Mesenchymal stem cell (in vitro differentiated cells and primary cell): Measurements from ENCODE around the gene BACH1.
A peak's percentile ranks its signal among the peaks of the same experiment; 100 is the strongest.

Experiments used
- DNase-seq: peaks from one replicate; pipeline ENCODE4 v3.0.0-alpha.2; 2013
- H2AFZ ChIP-seq: one replicate; pipeline ENCODE4 v1.6.1; 2013; ENCODE audit warnings: low read depth, mild to moderate bottlenecking, control low read depth, inconsistent platforms, low read length, moderate library complexity
- H2AK5ac ChIP-seq: 2 replicates; pipeline ENCODE4 v1.6.1; 2013; ENCODE audit warnings: low read length, moderate library complexity, mild to moderate bottlenecking, inconsistent platforms; ENCODE audit not compliant: severe bottlenecking
- H2BK120ac ChIP-seq: one replicate; pipeline ENCODE4 v1.6.1; 2013; ENCODE audit warnings: low read depth, mild to moderate bottlenecking, inconsistent platforms, low read length, moderate library complexity
- H2BK12ac ChIP-seq, 2 experiments: one replicate each; pipeline ENCODE4 v1.6.1; 2013; ENCODE audit warnings: inconsistent platforms in 2 of 2, low read length in 2 of 2, mild to moderate bottlenecking in 2 of 2, moderate library complexity in 2 of 2, control low read depth in 1 of 2
- H2BK15ac ChIP-seq: one replicate; pipeline ENCODE4 v1.6.1; 2013; ENCODE audit warnings: mild to moderate bottlenecking, low read depth, inconsistent platforms; ENCODE audit not compliant: poor library complexity, severe bottlenecking
- H2BK5ac ChIP-seq: 2 replicates; pipeline ENCODE4 v1.6.1; 2013; ENCODE audit warnings: low read depth, mild to moderate bottlenecking, low read length, control low read depth, inconsistent platforms; ENCODE audit not compliant: poor library complexity, severe bottlenecking
- H3K14ac ChIP-seq, 2 experiments: one replicate each; pipeline ENCODE4 v1.6.1; 2013; ENCODE audit warnings: inconsistent platforms in 2 of 2, low read length in 2 of 2, control low read depth in 1 of 2, mild to moderate bottlenecking in 1 of 2, moderate library complexity in 1 of 2
- H3K18ac ChIP-seq, 2 experiments: one replicate each; pipeline ENCODE4 v1.6.1; 2013; ENCODE audit warnings: inconsistent platforms in 2 of 2, low read length in 2 of 2, control low read depth in 1 of 2, low read depth in 1 of 2, mild to moderate bottlenecking in 1 of 2
- H3K23ac ChIP-seq, 2 experiments: one replicate each; pipeline ENCODE4 v1.6.1; 2013; ENCODE audit warnings: inconsistent platforms in 2 of 2, low read length in 2 of 2, mild to moderate bottlenecking in 2 of 2, moderate library complexity in 2 of 2, control low read depth in 1 of 2
- H3K27ac ChIP-seq: 2 replicates; pipeline ENCODE4 v1.5.1; 2013; ENCODE audit warnings: mild to moderate bottlenecking, moderate library complexity, low read length, control low read depth, inconsistent platforms; ENCODE audit not compliant: poor library complexity, severe bottlenecking
- H3K27me3 ChIP-seq, 2 experiments: 2 replicates each; pipeline versions ENCODE4 v1.6.1 to v1.7.0; 2013; ENCODE audit warnings: low read length in 2 of 2, mild to moderate bottlenecking in 2 of 2, moderate library complexity in 2 of 2, control low read depth in 1 of 2, inconsistent platforms in 1 of 2; ENCODE audit not compliant: control insufficient read depth in 1 of 2, insufficient read depth in 1 of 2
- H3K36me3 ChIP-seq, 2 experiments: 2 replicates each; pipeline versions ENCODE4 v1.6.1 to v1.7.0; 2013; ENCODE audit warnings: low read length in 2 of 2, control low read depth in 1 of 2, inconsistent platforms in 1 of 2, low read depth in 1 of 2, mild to moderate bottlenecking in 1 of 2; ENCODE audit not compliant: insufficient read depth in 2 of 2, control insufficient read depth in 1 of 2
- H3K4ac ChIP-seq, 2 experiments: one replicate each; pipeline ENCODE4 v1.6.1; 2013; ENCODE audit warnings: inconsistent platforms in 2 of 2, low read length in 2 of 2, mild to moderate bottlenecking in 2 of 2, moderate library complexity in 2 of 2, control low read depth in 1 of 2, low read depth in 1 of 2
- H3K4me1 ChIP-seq: 2 replicates; pipeline ENCODE4 v1.6.1; 2013; ENCODE audit warnings: low read depth, low read length, control low read depth; ENCODE audit not compliant: control insufficient read depth, insufficient read depth
- H3K4me2 ChIP-seq: 2 replicates; pipeline ENCODE4 v1.6.1; 2013; ENCODE audit warnings: low read length, mild to moderate bottlenecking, inconsistent platforms; ENCODE audit not compliant: poor library complexity, severe bottlenecking
- H3K4me3 ChIP-seq, 2 experiments: 2 replicates each; pipeline versions ENCODE4 v1.5.1 to v1.7.0; 2013; ENCODE audit warnings: low read length in 2 of 2, mild to moderate bottlenecking in 2 of 2, control low read depth in 1 of 2, low read depth in 1 of 2; ENCODE audit not compliant: insufficient read depth in 1 of 2
- H3K79me1 ChIP-seq: replicated peaks from 2 replicates; pipeline ENCODE4 v1.6.1; 2013; ENCODE audit warnings: mild to moderate bottlenecking, control low read depth, low read length, inconsistent platforms; ENCODE audit not compliant: poor library complexity, severe bottlenecking
- H3K9ac ChIP-seq: 2 replicates; pipeline ENCODE4 v1.7.0; 2013; ENCODE audit warnings: mild to moderate bottlenecking, low read length, moderate library complexity
- H3K9me3 ChIP-seq: 2 replicates; pipeline ENCODE4 v1.7.0; 2013; ENCODE audit warnings: mild to moderate bottlenecking, low read length; ENCODE audit not compliant: control insufficient read depth
- H4K8ac ChIP-seq: one replicate; pipeline ENCODE4 v1.6.1; 2013; ENCODE audit warnings: inconsistent platforms, mild to moderate bottlenecking, low read length, moderate library complexity
- H4K91ac ChIP-seq: one replicate; pipeline ENCODE4 v1.6.1; 2013; ENCODE audit warnings: mild to moderate bottlenecking, low read length, inconsistent platforms
- WGBS: methylation state at CpG from one replicate; pipeline ENCODE4 v1.1.7; 2013; ENCODE audit warnings: mixed read lengths; 5-methylcytosine and 5-hydroxymethylcytosine counted together

BACH1 gene

GRCh38 chr21:29316806-29317205 lies 18.1 kb downstream of the BACH1 start:
- no peak overlapping the region for H3K18ac ChIP-seq
- no peak overlapping the region for H2BK12ac ChIP-seq
- no peak overlapping the region for H3K23ac ChIP-seq
- H3K27me3 ChIP-seq: no peaks in the 10 kb centered on the region
- no peak overlapping the region for H3K14ac ChIP-seq
- peaks cover 4 to 20% of the 10 kb centered on the region in 2 experiments for H3K36me3 ChIP-seq
- no peak overlapping the region for H3K4me2 ChIP-seq
- H2BK15ac ChIP-seq: no peak overlapping the region
- H3K4ac ChIP-seq: no peak overlapping the region
- H3K27ac ChIP-seq: no peak overlapping the region
- no peak overlapping the region for H3K4me3 ChIP-seq
- no peak overlapping the region for H3K9ac ChIP-seq
- no peak overlapping the region for H4K91ac ChIP-seq
- H2AFZ ChIP-seq: no peak overlapping the region
- no peaks in the 10 kb centered on the region for H3K79me1 ChIP-seq
- WGBS: 95% methylated on average over 4 of the region's 4 CpGs
- peaks cover 11% of the 10 kb centered on the region for H3K4me1 ChIP-seq
- H2BK120ac ChIP-seq: no peak overlapping the region
- H2AK5ac ChIP-seq: peak overlapping the region; percentile 13
- H4K8ac ChIP-seq: no peak overlapping the region
- no peak for DNase-seq
- no peaks in the 10 kb centered on the region for H3K9me3 ChIP-seq
- H2BK5ac ChIP-seq: no peak overlapping the region

- H2AFZ ChIP-seq: no peak overlapping the region
- H2BK120ac ChIP-seq: no peak overlapping the region
- DNase-seq: no peak
- peaks cover 14% of the 10 kb centered on the region for H3K4me1 ChIP-seq
- H2AK5ac ChIP-seq: peak overlapping the region; percentile 65
- H3K27ac ChIP-seq: peak overlapping the region; percentile 72
- H3K9me3 ChIP-seq: no peaks in the 10 kb centered on the region
- H4K91ac ChIP-seq: no peak overlapping the region
- peak overlapping the region; percentile 43 for H3K4me2 ChIP-seq
- no peak overlapping the region for H3K23ac ChIP-seq
- H3K18ac ChIP-seq: peak overlapping the region in 1 of 2 experiments; percentile 41
- no peak overlapping the region for H3K9ac ChIP-seq
- no peaks in the 10 kb centered on the region for H3K27me3 ChIP-seq
- WGBS: 95% methylated on average over 2 of the region's 2 CpGs
- peaks cover 10 to 26% of the 10 kb centered on the region in 2 experiments for H3K36me3 ChIP-seq
- no peak overlapping the region for H3K4me3 ChIP-seq
- peak overlapping the region; percentile 8 for H4K8ac ChIP-seq
- no peak overlapping the region for H3K14ac ChIP-seq
- H2BK12ac ChIP-seq: no peak overlapping the region
- no peak overlapping the region for H3K4ac ChIP-seq
- H2BK5ac ChIP-seq: no peak overlapping the region
- no peak overlapping the region for H2BK15ac ChIP-seq
- H3K79me1 ChIP-seq: no peaks in the 10 kb centered on the region
Observed at GRCh38 chr21:29318354-29318753, 19.6 kb downstream of the BACH1 start.

- H3K4me3 ChIP-seq: no peak overlapping the region
- H2BK12ac ChIP-seq: no peak overlapping the region
- H2BK120ac ChIP-seq: no peak overlapping the region
- no peak for DNase-seq
- H2AK5ac ChIP-seq: no peak overlapping the region
- H2AFZ ChIP-seq: no peak overlapping the region
- H4K8ac ChIP-seq: no peak overlapping the region
- no peak overlapping the region for H3K27ac ChIP-seq
- H3K18ac ChIP-seq: no peak overlapping the region
- H3K9me3 ChIP-seq: no peaks in the 10 kb centered on the region
- H3K9ac ChIP-seq: no peak overlapping the region
- no peaks in the 10 kb centered on the region for H3K79me1 ChIP-seq
- no peak overlapping the region for H3K4me2 ChIP-seq
- no peak overlapping the region for H3K4ac ChIP-seq
- H3K4me1 ChIP-seq: peaks cover 14% of the 10 kb centered on the region
- no peak overlapping the region for H2BK5ac ChIP-seq
- no peak overlapping the region for H3K23ac ChIP-seq
- no peak overlapping the region for H3K14ac ChIP-seq
- no peak overlapping the region for H4K91ac ChIP-seq
- no peaks in the 10 kb centered on the region for H3K27me3 ChIP-seq
- H3K36me3 ChIP-seq: peaks cover 11 to 38% of the 10 kb centered on the region in 2 experiments
- no peak overlapping the region for H2BK15ac ChIP-seq
- 95% methylated on average over 5 of the region's 6 CpGs for WGBS
Observed at GRCh38 chr21:29320031-29320430, 21.3 kb downstream of the BACH1 start.

- H2BK120ac ChIP-seq: no peak overlapping the region
- WGBS: 98% methylated on average over 11 of the region's 11 CpGs
- no peak overlapping the region for H3K4ac ChIP-seq
- no peak overlapping the region for H4K8ac ChIP-seq
- H3K27ac ChIP-seq: no peak overlapping the region
- no peak overlapping the region for H3K9ac ChIP-seq
- no peak overlapping the region for H3K4me3 ChIP-seq
- DNase-seq: no peak
- no peak overlapping the region for H3K23ac ChIP-seq
- H3K9me3 ChIP-seq: no peaks in the 10 kb centered on the region
- no peak overlapping the region for H2BK5ac ChIP-seq
- H3K4me2 ChIP-seq: no peak overlapping the region
- no peak overlapping the region for H2BK15ac ChIP-seq
- no peak overlapping the region for H3K14ac ChIP-seq
- H3K4me1 ChIP-seq: peaks cover 12% of the 10 kb centered on the region
- no peaks in the 10 kb centered on the region for H3K27me3 ChIP-seq
- H3K36me3 ChIP-seq: peaks cover 11 to 46% of the 10 kb centered on the region in 2 experiments
- no peak overlapping the region for H2AK5ac ChIP-seq
- H2BK12ac ChIP-seq: no peak overlapping the region
- H4K91ac ChIP-seq: no peak overlapping the region
- H2AFZ ChIP-seq: no peak overlapping the region
- H3K79me1 ChIP-seq: peaks cover 1% of the 10 kb centered on the region
- H3K18ac ChIP-seq: no peak overlapping the region
Observed at GRCh38 chr21:29321217-29321616, 22.5 kb downstream of the BACH1 start.
